ENCODE results near the gene SETBP1. TPM values are rescaled to one million over a fixed set of nuclear protein-coding genes. Genes with fewer than 3 reads are reported as not detected.

The SETBP1 gene
- total and polyA plus RNA-seq, 2 of the 4 experiments (the other 2 are of a cell fraction) = 0.19 to 0.36 TPM

- no peak for ATAC-seq (ENCODE audit: low read depth)
- POLR2A ChIA-PET (ENCODE audit: unreplicated experiment) = no interaction called here
- no peaks in the 10 kb centered on the region for H3K79me1 ChIP-seq (ENCODE audit: low read depth in 1 of 2, low read length in 2 of 2)
- no peak overlapping the region for H2BK5ac ChIP-seq (ENCODE audit: low read depth, low read length, poor library complexity, severe bottlenecking)
- no peak overlapping the region for H2AFZ ChIP-seq (replicated peaks; ENCODE audit: low read length, poor library complexity)
- no peak overlapping the region for H4K91ac ChIP-seq (ENCODE audit: insufficient read depth, low read depth, low read length)
- H4K5ac ChIP-seq (ENCODE audit: low read depth, low read length) = no peak overlapping the region
- H3K9ac ChIP-seq (ENCODE audit: low read depth, low read length) = no peak overlapping the region
- H4K20me1 ChIP-seq (ENCODE audit: insufficient read depth, low read length) = no peaks in the 10 kb centered on the region
- intact Hi-C loops (cut with micrococcal nuclease) (no loop called here), in situ Hi-C loops (cut with MboI; ENCODE audit: low sequenced_read_pairs) (loop anchor here (10.0 kb wide), 1 partner anchor 59 kb away; no protein-coding TSS in a partner anchor), dilution Hi-C loops (cut with HindIII; ENCODE audit: low sequenced_read_pairs, unreplicated experiment) (no loop called here)
- no peak for DNase-seq
- no peak overlapping the region for H3K4me3 ChIP-seq (ENCODE audit: insufficient read depth, low read depth, low read length)
- H3K36me3 ChIP-seq (ENCODE audit: control insufficient read depth, insufficient read depth, low read length) = no peaks in the 10 kb centered on the region
- no TSS peak for BruUV-seq (replicated peaks)
- no peaks in the 10 kb centered on the region for H3K9me1 ChIP-seq (ENCODE audit: insufficient read depth, low read length)
- H2AK5ac ChIP-seq (ENCODE audit: low read depth, low read length) = no peak overlapping the region
- no peak overlapping the region for H2BK15ac ChIP-seq (ENCODE audit: low read depth, low read length)
- no peak overlapping the region for H3K14ac ChIP-seq (replicated peaks; ENCODE audit: low read depth, low read length)
- no peak overlapping the region for H2BK120ac ChIP-seq (ENCODE audit: low read depth, low read length)
- H3K23ac ChIP-seq (ENCODE audit: low read depth, low read length) = no peak overlapping the region
- H2AK9ac ChIP-seq (replicated peaks; ENCODE audit: low read depth, low read length, poor library complexity) = no peak overlapping the region
- no peaks in the 10 kb centered on the region for H3K9me3 ChIP-seq (ENCODE audit: control insufficient read depth, insufficient read depth, low read length)
- H3K4me2 ChIP-seq (ENCODE audit: low read depth, low read length) = no peak overlapping the region
- no peak overlapping the region for H3K4ac ChIP-seq (ENCODE audit: low read depth, low read length)
- H3K56ac ChIP-seq (ENCODE audit: extremely low read depth, insufficient read depth, low read length) = no peak overlapping the region
- H2BK20ac ChIP-seq (ENCODE audit: low read depth, low read length) = no peak overlapping the region
- CTCF ChIA-PET = interaction anchor here (1.0 kb wide), 1 partner anchor 9 kb away, joined by 3 read pairs; no protein-coding TSS in a partner anchor
- no peaks in the 10 kb centered on the region for H3K27me3 ChIP-seq (ENCODE audit: control insufficient read depth, insufficient read depth, low read length)
- no peak overlapping the region for H3K18ac ChIP-seq (ENCODE audit: low read depth, low read length)
- no peak overlapping the region for H4K8ac ChIP-seq (ENCODE audit: low read depth in 2 of 2, low read length in 2 of 2)
- 100% methylated on average over 1 of the region's 8 CpGs; no CpG with 5 or more reads in 1 of the 2 experiments for WGBS, 2 experiments (ENCODE audit: extremely low coverage in 2 of 2, insufficient read length in 1 of 2)
- no peak overlapping the region for H3K27ac ChIP-seq (ENCODE audit: insufficient read depth, low read length)
- TF ChIP-seq FOS (IDR thresholded peaks at IDR 0.05; ENCODE audit: low read depth, low read length) (no peak), CEBPB (IDR thresholded peaks at IDR 0.05; ENCODE audit: low read depth, low read length) (no peak), RAD21 (IDR thresholded peaks at IDR 0.05; ENCODE audit: low read length) (no peak), SMC3 (IDR thresholded peaks at IDR 0.05; ENCODE audit: low read depth, low read length) (no peak), MAFK (IDR thresholded peaks at IDR 0.05; ENCODE audit: low read depth, low read length) (no peak), ELK1 (IDR thresholded peaks at IDR 0.05; ENCODE audit: borderline replicate concordance, low read depth, low read length) (no peak), MAZ (IDR thresholded peaks at IDR 0.05; ENCODE audit: borderline replicate concordance, low read depth, low read length) (no peak), RCOR1 (IDR thresholded peaks at IDR 0.05; ENCODE audit: insufficient replicate concordance, low read length) (no peak), USF2 (IDR thresholded peaks at IDR 0.05; ENCODE audit: low read depth, low read length) (no peak)
- no peaks in the 10 kb centered on the region for H3K4me1 ChIP-seq (ENCODE audit: control insufficient read depth, insufficient read depth, low read length)
Observed at GRCh38 chr18:44763327-44763726, 82.6 kb downstream of the SETBP1 start.

Measured in IMR-90 (cell line).